Measurements from ENCODE around the gene COL4A2. TPM values are rescaled to one million over a fixed set of nuclear protein-coding genes. Genes with fewer than 3 reads are reported as not detected.
A peak's percentile ranks its signal among the peaks of the same experiment; 100 is the strongest.

COL4A2 gene
- polyA plus RNA-seq, 2 of the 4 experiments (the other 2 are of a cell fraction): 46.9 to 119 TPM

DNA sequence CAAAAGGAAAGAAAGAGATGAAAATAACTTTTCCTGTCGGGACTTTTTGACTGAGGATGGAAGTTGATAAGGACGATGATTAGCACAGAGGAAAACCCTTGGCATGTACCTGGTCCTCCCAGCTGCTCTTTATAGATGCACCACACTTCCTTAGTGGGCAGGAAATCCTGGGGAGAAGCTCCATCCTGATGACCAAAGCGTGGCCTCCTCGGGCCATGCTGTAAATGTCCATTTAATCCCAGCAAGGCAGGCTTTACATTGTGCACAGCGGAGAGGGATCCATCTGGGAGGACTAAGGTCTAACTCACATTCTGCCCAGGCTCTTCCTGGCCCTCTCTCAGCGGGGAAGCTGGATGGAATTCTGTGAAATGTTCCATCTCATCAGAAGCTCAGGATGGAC, 113.5 kb downstream of the COL4A2 start:
- H3K4me3 ChIP-seq: no peak overlapping the region
- FAIRE-seq (no peak), DNase-seq (ENCODE audit: low read depth in 1 of 2, low spot score in 1 of 2) (no peak), ATAC-seq (no peak)
- ChIA-PET POLR2A (interaction anchor here (0.5 kb wide), 1 partner anchor 116 kb away, joined by 3 read pairs; no protein-coding TSS in a partner anchor), CTCF (interaction anchor here (1.4 kb wide), 2 partner anchors 8 to 10 kb away, joined by 3 to 4 read pairs; no protein-coding TSS in a partner anchor)
- peaks cover 40% of the 10 kb centered on the region for H3K4me1 ChIP-seq
- H3K9me3 ChIP-seq: no peaks in the 10 kb centered on the region
- 89% methylated on average over 5 of the region's 6 CpGs for WGBS (ENCODE audit: missing lambda C conversion rate)
- TF ChIP-seq RAD21 (conservative IDR thresholded peaks at IDR 0.05 in 1 of 2, IDR thresholded peaks at IDR 0.05 in 1 of 2) (no peak), ESRRA (IDR thresholded peaks at IDR 0.05; ENCODE audit: borderline replicate concordance, low read length) (no peak), HOXA7 (CRISPR knock-in tag; IDR thresholded peaks at IDR 0.05) (no peak), USF2 (IDR thresholded peaks at IDR 0.05) (no peak), CBX2 (IDR thresholded peaks at IDR 0.05; ENCODE audit: borderline replicate concordance, low read depth) (no peak), JUN (IDR thresholded peaks at IDR 0.05) (no peak), HEYL (CRISPR knock-in tag; IDR thresholded peaks at IDR 0.05) (no peak), RARB (CRISPR knock-in tag; IDR thresholded peaks at IDR 0.05) (no peak), TFCP2L1 (CRISPR knock-in tag; IDR thresholded peaks at IDR 0.05) (no peak)
- H3K27ac ChIP-seq: peak overlapping the region in 1 of 2 experiments; percentile 84; a peak in 3 of 6 replicates
- H3K4me2 ChIP-seq: no peak overlapping the region

GRCh38 chr13:110421061-110421460, 114.0 kb downstream of the COL4A2 start:
- WGBS (ENCODE audit: missing lambda C conversion rate): 83% methylated on average over 4 of the region's 4 CpGs
- TF ChIP-seq NPAS2 (CRISPR knock-in tag; IDR thresholded peaks at IDR 0.05; ENCODE audit: borderline replicate concordance) (no peak), ZC3H11A (IDR thresholded peaks at IDR 0.05) (no peak), RCOR1 (IDR thresholded peaks at IDR 0.05; ENCODE audit: low read depth, low read length) (no peak), CHD4 (IDR thresholded peaks at IDR 0.05; ENCODE audit: borderline replicate concordance) (no peak), TFCP2L1 (CRISPR knock-in tag; IDR thresholded peaks at IDR 0.05) (no peak), USF2 (IDR thresholded peaks at IDR 0.05) (no peak), FOSL2 (IDR thresholded peaks at IDR 0.05) (no peak), FOSL2 (CRISPR knock-in tag; IDR thresholded peaks at IDR 0.05) (no peak), CBX8 (IDR thresholded peaks at IDR 0.05) (no peak), ZSCAN20 (CRISPR knock-in tag; IDR thresholded peaks at IDR 0.05) (no peak)
- TF ChIP-seq, protein P1, sequence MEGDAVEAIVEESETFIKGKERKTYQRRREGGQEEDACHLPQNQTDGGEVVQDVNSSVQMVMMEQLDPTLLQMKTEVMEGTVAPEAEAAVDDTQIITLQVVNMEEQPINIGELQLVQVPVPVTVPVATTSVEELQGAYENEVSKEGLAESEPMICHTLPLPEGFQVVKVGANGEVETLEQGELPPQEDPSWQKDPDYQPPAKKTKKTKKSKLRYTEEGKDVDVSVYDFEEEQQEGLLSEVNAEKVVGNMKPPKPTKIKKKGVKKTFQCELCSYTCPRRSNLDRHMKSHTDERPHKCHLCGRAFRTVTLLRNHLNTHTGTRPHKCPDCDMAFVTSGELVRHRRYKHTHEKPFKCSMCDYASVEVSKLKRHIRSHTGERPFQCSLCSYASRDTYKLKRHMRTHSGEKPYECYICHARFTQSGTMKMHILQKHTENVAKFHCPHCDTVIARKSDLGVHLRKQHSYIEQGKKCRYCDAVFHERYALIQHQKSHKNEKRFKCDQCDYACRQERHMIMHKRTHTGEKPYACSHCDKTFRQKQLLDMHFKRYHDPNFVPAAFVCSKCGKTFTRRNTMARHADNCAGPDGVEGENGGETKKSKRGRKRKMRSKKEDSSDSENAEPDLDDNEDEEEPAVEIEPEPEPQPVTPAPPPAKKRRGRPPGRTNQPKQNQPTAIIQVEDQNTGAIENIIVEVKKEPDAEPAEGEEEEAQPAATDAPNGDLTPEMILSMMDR (IDR thresholded peaks at IDR 0.05): no peak
- no peaks in the 10 kb centered on the region for H3K9me3 ChIP-seq
- H3K4me1 ChIP-seq: peaks cover 35% of the 10 kb centered on the region
- no peak overlapping the region for H3K4me3 ChIP-seq
- no peak overlapping the region for H3K4me2 ChIP-seq
- POLR2A ChIA-PET: no interaction called here
- ATAC-seq: no peak
- FAIRE-seq: no peak
- DNase-seq (ENCODE audit: low read depth in 1 of 2, low spot score in 1 of 2): no peak
- CTCF ChIA-PET: interaction anchor here (1.4 kb wide), 2 partner anchors 9 to 11 kb away, joined by 3 to 4 read pairs; no protein-coding TSS in a partner anchor
- peak overlapping the region in 1 of 2 experiments; percentile 84; a peak in 3 of 6 replicates for H3K27ac ChIP-seq

DNA sequence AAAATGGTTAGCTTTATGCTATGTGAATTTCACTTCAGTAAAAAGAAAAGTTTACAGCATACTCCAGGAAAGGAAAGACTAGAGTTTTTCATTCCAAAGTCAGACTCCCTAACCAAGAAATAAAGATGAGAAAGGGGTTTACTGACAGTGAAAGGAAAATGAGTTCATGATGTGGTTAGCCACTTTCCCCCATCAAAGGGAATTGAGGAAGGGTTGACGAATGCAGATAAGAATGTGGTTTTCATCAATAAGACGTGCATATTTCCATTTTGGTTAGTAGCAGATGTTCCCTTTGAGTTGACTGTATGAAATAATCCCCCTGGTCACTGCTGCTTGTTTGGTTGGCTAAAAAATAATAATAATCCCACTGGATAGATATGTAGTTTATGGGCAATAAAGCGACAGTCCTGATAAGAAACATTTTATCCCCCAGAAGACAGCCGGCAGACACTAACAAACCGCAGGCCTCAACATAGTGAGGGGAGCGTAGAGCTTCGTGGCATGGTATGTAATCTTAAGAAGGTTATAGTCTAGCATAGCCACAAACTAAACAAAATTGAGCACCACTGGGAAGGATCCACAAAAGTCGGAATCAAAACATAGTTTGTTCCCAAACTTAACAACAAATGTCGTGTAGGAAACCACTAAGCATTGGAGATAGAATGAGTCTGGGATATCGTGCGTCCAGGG, 114.8 kb downstream of the COL4A2 start:
- POLR2A ChIA-PET: no interaction called here
- H3K4me1 ChIP-seq: peaks cover 29% of the 10 kb centered on the region
- CTCF ChIA-PET: no interaction called here
- TF ChIP-seq, protein P2, sequence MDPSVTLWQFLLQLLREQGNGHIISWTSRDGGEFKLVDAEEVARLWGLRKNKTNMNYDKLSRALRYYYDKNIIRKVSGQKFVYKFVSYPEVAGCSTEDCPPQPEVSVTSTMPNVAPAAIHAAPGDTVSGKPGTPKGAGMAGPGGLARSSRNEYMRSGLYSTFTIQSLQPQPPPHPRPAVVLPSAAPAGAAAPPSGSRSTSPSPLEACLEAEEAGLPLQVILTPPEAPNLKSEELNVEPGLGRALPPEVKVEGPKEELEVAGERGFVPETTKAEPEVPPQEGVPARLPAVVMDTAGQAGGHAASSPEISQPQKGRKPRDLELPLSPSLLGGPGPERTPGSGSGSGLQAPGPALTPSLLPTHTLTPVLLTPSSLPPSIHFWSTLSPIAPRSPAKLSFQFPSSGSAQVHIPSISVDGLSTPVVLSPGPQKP (IDR thresholded peaks at IDR 0.05; ENCODE audit: low read depth, low read length): no peak
- TF ChIP-seq JUNB (IDR thresholded peaks at IDR 0.05) (no peak), MAZ (IDR thresholded peaks at IDR 0.05; ENCODE audit: borderline replicate concordance, low read depth, low read length) (no peak), CHD4 (IDR thresholded peaks at IDR 0.05; ENCODE audit: borderline replicate concordance) (no peak), RNF2 (IDR thresholded peaks at IDR 0.05; ENCODE audit: borderline replicate concordance, low read depth) (no peak), FOSL2 (IDR thresholded peaks at IDR 0.05) (no peak), FOSL2 (CRISPR knock-in tag; IDR thresholded peaks at IDR 0.05) (no peak), FOXS1 (CRISPR knock-in tag; IDR thresholded peaks at IDR 0.05) (no peak), ZSCAN20 (CRISPR knock-in tag; IDR thresholded peaks at IDR 0.05) (no peak)
- TF ChIP-seq, protein P3, sequence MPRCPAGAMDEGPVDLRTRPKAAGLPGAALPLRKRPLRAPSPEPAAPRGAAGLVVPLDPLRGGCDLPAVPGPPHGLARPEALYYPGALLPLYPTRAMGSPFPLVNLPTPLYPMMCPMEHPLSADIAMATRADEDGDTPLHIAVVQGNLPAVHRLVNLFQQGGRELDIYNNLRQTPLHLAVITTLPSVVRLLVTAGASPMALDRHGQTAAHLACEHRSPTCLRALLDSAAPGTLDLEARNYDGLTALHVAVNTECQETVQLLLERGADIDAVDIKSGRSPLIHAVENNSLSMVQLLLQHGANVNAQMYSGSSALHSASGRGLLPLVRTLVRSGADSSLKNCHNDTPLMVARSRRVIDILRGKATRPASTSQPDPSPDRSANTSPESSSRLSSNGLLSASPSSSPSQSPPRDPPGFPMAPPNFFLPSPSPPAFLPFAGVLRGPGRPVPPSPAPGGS (IDR thresholded peaks at IDR 0.05): no peak
- FAIRE-seq (no peak), DNase-seq (ENCODE audit: low read depth in 1 of 2, low spot score in 1 of 2) (no peak), ATAC-seq (no peak)
- no peaks in the 10 kb centered on the region for H3K9me3 ChIP-seq
- no peak overlapping the region for H3K4me3 ChIP-seq
- 91% methylated on average over 11 of the region's 11 CpGs for WGBS (ENCODE audit: missing lambda C conversion rate)
- no peak overlapping the region for H3K4me2 ChIP-seq
- peak overlapping the region in 1 of 2 experiments; percentile 84; a peak in 2 of 6 replicates for H3K27ac ChIP-seq
